ENCODE measurements around the gene COL9A1. TPM values are rescaled to one million over a fixed set of nuclear protein-coding genes. Genes with fewer than 3 reads are reported as not detected.
"Not testable (repeated sequence)": the region's sequence is repeated elsewhere in the genome, so short reads cannot be mapped to it uniquely, and the experiment has no call there.

COL9A1 gene
- not detected for total RNA-seq

- H3K36me3 Mint-ChIP-seq (ENCODE audit: low read depth) = no peaks in the 10 kb centered on the region
- intact Hi-C loops (cut with micrococcal nuclease) = no loop called here
- CTCF ChIA-PET = interaction anchor here (0.6 kb wide), 1 partner anchor 709 kb away, joined by 5 read pairs; no protein-coding TSS in a partner anchor
- H3K4me1 Mint-ChIP-seq (ENCODE audit: low read depth) = no peaks in the 10 kb centered on the region
- H3K27me3 Mint-ChIP-seq (ENCODE audit: low read depth) = peaks cover 17% of the 10 kb centered on the region
- H3K27ac Mint-ChIP-seq = no peak within 1 kb of the TSS
- no peak for DNase-seq
- no peak within 1 kb of the TSS for H3K4me3 Mint-ChIP-seq
- no peaks in the 10 kb centered on the region for H3K9me3 Mint-ChIP-seq
Measured at GRCh38 chr6:70303034-70303525, at the start of gene COL9A1. Gene COL9A1 (minus strand): TSS chr6:70303084. CDS start chr6:70302924, 160 bp downstream.

DNA sequence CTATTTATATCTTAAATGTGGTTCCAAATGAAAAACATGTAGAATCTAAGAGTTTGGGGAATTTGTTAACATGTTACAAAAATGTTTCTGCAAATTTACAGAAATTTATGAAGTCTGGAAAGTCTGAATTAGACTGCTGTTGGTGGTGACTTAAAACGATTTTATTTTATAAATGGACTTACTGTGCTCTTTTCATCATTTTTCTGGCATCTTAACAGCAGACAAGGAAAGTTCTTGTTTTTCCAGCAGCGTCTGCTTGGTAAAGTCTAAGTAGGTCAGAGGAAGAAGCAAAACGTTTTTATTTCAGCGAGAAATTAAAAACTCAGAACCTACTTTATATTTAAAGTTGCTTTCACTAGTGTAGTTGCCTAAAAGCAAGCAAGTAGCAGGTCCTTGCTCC is 48.6 kb upstream of the COL9A1 start:
- CTCF ChIA-PET = interaction anchor here (1.1 kb wide), 1 partner anchor 659 kb away, joined by 4 read pairs; no protein-coding TSS in a partner anchor
- Mint-ChIP-seq H3K27me3 (ENCODE audit: low read depth) (peaks cover 3% of the 10 kb centered on the region), H3K27ac (no peak overlapping the region), H3K9me3 (no peaks in the 10 kb centered on the region), H3K36me3 (ENCODE audit: low read depth) (no peaks in the 10 kb centered on the region), H3K4me3 (no peak overlapping the region), H3K4me1 (ENCODE audit: low read depth) (no peaks in the 10 kb centered on the region)
- intact Hi-C loops (cut with micrococcal nuclease) = no loop called here
- no peak for DNase-seq

- no peaks in the 10 kb centered on the region for H3K4me1 Mint-ChIP-seq (ENCODE audit: low read depth)
- no peaks in the 10 kb centered on the region for H3K9me3 Mint-ChIP-seq
- no peak overlapping the region for H3K4me3 Mint-ChIP-seq
- no peaks in the 10 kb centered on the region for H3K36me3 Mint-ChIP-seq (ENCODE audit: low read depth)
- DNase-seq = no peak
- CTCF ChIA-PET = interaction anchor here (2.0 kb wide), 1 partner anchor 35 kb away, joined by 4 read pairs; no protein-coding TSS in a partner anchor
- no peak overlapping the region for H3K27ac Mint-ChIP-seq
- H3K27me3 Mint-ChIP-seq (ENCODE audit: low read depth) = peaks cover 12% of the 10 kb centered on the region
- intact Hi-C loops (cut with micrococcal nuclease) = no loop called here
Measured at GRCh38 chr6:70345619-70346018, 42.7 kb upstream of the COL9A1 start.

DNA sequence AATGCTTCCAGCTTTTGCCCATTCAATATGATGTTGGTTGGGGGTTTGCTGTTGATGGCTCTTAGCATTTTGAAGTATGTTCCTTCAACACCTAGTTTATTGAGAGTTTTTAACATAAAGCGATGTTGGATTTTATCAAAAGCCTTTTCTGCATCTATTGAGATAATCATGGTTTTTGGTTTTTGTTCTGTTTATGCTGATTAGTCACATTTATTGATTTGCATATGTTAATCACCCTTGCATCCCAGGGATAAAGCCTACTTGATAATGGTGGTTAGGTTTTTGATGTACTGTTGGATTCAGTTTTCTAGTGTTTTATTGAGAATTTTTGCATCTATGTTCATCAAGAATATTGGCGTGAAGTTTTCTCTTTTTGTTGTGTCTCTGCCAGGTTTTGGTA is 40.4 kb upstream of the COL9A1 start:
- Mint-ChIP-seq H3K9me3 (no peaks in the 10 kb centered on the region), H3K27ac (no peak overlapping the region), H3K27me3 (ENCODE audit: low read depth) (peaks cover 20% of the 10 kb centered on the region), H3K4me1 (ENCODE audit: low read depth) (no peaks in the 10 kb centered on the region), H3K4me3 (no peak overlapping the region), H3K36me3 (ENCODE audit: low read depth) (no peaks in the 10 kb centered on the region)
- DNase-seq = no peak
- CTCF ChIA-PET = no interaction called here
- intact Hi-C loops (cut with micrococcal nuclease) = no loop called here

DNA sequence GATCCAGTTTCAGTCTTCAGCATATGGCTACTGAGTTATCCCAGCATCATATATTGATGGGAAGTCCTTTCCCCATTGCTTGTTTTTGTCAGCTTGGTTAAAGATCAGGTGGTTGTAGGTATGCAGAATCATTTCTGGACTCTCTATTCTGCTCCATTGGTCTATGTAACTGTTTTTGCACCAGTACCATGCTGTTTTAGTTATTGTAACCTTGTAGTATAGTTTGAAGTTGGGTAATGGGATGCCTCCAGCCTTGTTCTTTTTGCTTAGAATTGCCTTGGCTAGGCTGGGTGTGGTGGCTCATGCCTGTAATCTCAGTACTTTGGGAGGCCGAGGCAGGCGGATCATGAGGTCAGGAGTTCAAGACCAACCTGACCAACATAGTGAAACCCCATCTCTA is 36.9 kb upstream of the COL9A1 start:
- CTCF ChIA-PET; H3K36me3 Mint-ChIP-seq (ENCODE audit: low read depth); intact Hi-C loops (cut with micrococcal nuclease); H3K27ac Mint-ChIP-seq; H3K4me3 Mint-ChIP-seq; H3K9me3 Mint-ChIP-seq; H3K4me1 Mint-ChIP-seq (ENCODE audit: low read depth); DNase-seq: not testable (repeated sequence)
- H3K27me3 Mint-ChIP-seq (ENCODE audit: low read depth) = peaks cover 21% of the 10 kb centered on the region

DNA sequence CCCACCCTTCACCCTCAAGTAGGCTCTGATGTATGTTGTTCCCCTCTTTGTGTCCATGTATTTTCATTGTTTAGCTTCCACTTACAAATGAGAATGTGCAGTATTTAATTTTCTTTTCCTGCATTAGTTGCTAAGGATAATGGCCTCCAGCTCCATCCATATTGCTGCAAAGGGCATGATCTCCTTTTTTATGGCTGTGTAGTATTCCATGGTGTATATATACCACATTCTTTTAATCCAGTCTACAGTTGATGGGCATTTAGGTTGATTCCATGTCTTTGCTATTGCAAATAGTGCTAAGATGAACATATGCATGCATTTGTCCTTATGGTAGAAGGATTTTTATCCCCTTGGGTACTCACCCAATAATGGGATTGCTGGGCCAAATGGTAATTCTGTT is 35.9 kb upstream of the COL9A1 start:
- no peaks in the 10 kb centered on the region for H3K4me1 Mint-ChIP-seq (ENCODE audit: low read depth)
- no peak for DNase-seq
- peaks cover 17% of the 10 kb centered on the region for H3K27me3 Mint-ChIP-seq (ENCODE audit: low read depth)
- H3K4me3 Mint-ChIP-seq = no peak overlapping the region
- CTCF ChIA-PET = interaction anchor here (0.9 kb wide), 2 partner anchors 28 to 30 kb away, joined by 3 read pairs; no protein-coding TSS in a partner anchor
- no peaks in the 10 kb centered on the region for H3K36me3 Mint-ChIP-seq (ENCODE audit: low read depth)
- intact Hi-C loops (cut with micrococcal nuclease) = no loop called here
- H3K27ac Mint-ChIP-seq = no peak overlapping the region
- H3K9me3 Mint-ChIP-seq = no peaks in the 10 kb centered on the region

DNA sequence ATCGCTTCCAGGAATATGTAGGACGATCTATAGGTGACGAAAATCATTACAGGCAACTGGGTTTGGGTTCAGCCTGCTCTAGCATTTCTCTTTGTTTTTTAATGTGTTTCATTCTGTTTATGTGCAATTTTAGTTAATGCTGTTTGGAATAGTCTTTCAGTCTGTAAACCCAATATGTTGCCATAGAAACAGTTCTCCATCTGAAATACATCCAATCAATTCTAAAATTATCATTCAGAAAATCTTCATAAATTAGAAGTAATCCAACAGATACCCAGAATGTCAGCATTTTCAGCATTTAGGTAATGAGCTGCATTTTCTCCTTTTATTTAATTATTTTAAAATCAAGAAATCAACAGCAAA is 34.8 kb upstream of the COL9A1 start:
- Mint-ChIP-seq H3K27ac (no peak overlapping the region), H3K27me3 (ENCODE audit: low read depth) (peaks cover 17% of the 10 kb centered on the region), H3K36me3 (ENCODE audit: low read depth) (no peaks in the 10 kb centered on the region), H3K9me3 (no peaks in the 10 kb centered on the region), H3K4me1 (ENCODE audit: low read depth) (no peaks in the 10 kb centered on the region), H3K4me3 (no peak overlapping the region)
- intact Hi-C loops (cut with micrococcal nuclease) = no loop called here
- CTCF ChIA-PET = interaction anchor here (0.9 kb wide), 1 partner anchor 27 kb away, joined by 3 read pairs; no protein-coding TSS in a partner anchor
- DNase-seq = no peak

DNA sequence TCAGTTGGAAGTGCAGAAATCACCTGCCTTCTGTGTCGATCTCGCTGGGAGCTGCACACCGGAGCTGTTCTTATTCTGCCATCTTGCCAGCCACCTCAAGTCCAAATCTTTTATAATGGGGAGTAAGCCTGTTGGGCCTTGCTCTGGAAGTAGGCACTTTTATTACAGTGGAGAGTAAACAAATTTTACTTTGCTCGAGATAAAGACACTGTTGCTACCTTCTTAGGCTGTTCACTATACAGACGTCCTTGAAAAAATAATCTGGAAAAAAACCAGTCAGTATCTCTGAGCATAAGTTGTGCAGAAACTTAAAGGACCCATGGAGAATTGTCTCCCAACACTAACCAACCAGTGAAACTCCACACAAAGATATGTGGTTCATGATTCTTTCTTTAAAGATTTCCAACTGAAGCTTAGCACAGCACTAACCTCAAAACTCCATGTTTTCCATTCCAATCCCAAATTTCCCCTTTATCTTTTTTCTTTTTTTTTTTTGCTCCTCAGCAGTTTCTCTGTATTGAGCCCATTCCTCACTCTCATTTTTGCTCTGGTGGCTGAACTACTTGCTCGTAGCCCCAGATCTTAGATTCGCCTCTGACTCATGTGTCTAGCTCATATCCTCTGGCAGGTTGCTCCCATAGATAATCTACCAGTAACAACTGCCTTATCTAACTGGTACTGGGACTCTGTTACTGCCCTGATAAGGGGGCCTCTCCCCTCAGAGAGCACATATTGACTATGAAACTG is 34.3 kb upstream of the COL9A1 start:
- Mint-ChIP-seq H3K4me1 (ENCODE audit: low read depth) (no peaks in the 10 kb centered on the region), H3K27ac (no peak overlapping the region), H3K27me3 (ENCODE audit: low read depth) (peaks cover 18% of the 10 kb centered on the region), H3K9me3 (no peaks in the 10 kb centered on the region), H3K36me3 (ENCODE audit: low read depth) (no peaks in the 10 kb centered on the region), H3K4me3 (no peak overlapping the region)
- CTCF ChIA-PET = interaction anchor here (0.6 kb wide), 1 partner anchor 528 kb away, joined by 3 read pairs; no protein-coding TSS in a partner anchor
- intact Hi-C loops (cut with micrococcal nuclease) = no loop called here
- no peak for DNase-seq

GRCh38 chr6:70327036-70327435 is 24.2 kb upstream of the COL9A1 start:
- H3K4me1 Mint-ChIP-seq (ENCODE audit: low read depth) = no peaks in the 10 kb centered on the region
- H3K9me3 Mint-ChIP-seq = peaks cover 4% of the 10 kb centered on the region
- CTCF ChIA-PET = interaction anchor here (1.0 to 2.1 kb wide), 2 partner anchors 17 to 42 kb away, joined by 3 to 15 read pairs; no protein-coding TSS in a partner anchor
- peaks cover 4% of the 10 kb centered on the region for H3K27me3 Mint-ChIP-seq (ENCODE audit: low read depth)
- no peak for DNase-seq
- intact Hi-C loops (cut with micrococcal nuclease) = no loop called here
- no peak overlapping the region for H3K4me3 Mint-ChIP-seq
- H3K27ac Mint-ChIP-seq = no peak overlapping the region
- no peaks in the 10 kb centered on the region for H3K36me3 Mint-ChIP-seq (ENCODE audit: low read depth)

- H3K9me3 Mint-ChIP-seq = no peaks in the 10 kb centered on the region
- H3K27me3 Mint-ChIP-seq (ENCODE audit: low read depth) = no peaks in the 10 kb centered on the region
- no peak for DNase-seq
- no peak overlapping the region for H3K4me3 Mint-ChIP-seq
- intact Hi-C loops (cut with micrococcal nuclease) = no loop called here
- no peaks in the 10 kb centered on the region for H3K4me1 Mint-ChIP-seq (ENCODE audit: low read depth)
- H3K27ac Mint-ChIP-seq = no peak overlapping the region
- CTCF ChIA-PET = no interaction called here
- no peaks in the 10 kb centered on the region for H3K36me3 Mint-ChIP-seq (ENCODE audit: low read depth)
Measured at GRCh38 chr6:70325009-70325408, 22.1 kb upstream of the COL9A1 start.

DNA sequence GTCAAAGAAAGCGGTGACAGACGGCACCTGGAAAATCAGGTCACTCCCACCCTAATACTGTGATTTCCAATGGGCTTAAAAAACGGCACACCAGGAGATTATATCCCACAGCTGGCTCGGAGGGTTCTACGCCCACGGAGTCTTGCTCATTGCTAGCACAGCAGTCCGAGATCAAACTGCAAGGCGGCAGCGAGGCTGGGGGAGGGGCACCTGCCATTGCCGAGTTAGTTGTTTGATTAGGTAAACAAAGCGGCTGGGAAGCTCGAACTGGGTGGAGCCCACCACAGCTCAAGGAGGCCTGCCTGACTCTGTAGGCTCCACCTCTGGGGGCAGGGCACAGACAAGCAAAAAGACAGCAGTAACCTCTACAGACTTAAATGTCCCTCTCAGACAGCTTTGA is 14.9 kb upstream of the COL9A1 start:
- H3K4me3 Mint-ChIP-seq; H3K9me3 Mint-ChIP-seq; H3K36me3 Mint-ChIP-seq (ENCODE audit: low read depth); CTCF ChIA-PET; H3K4me1 Mint-ChIP-seq (ENCODE audit: low read depth); H3K27ac Mint-ChIP-seq; DNase-seq: not testable (repeated sequence)
- intact Hi-C loops (cut with micrococcal nuclease) = loop anchor here (10.0 kb wide), 1 partner anchor 207 kb away; no protein-coding TSS in a partner anchor
- peaks cover 18% of the 10 kb centered on the region for H3K27me3 Mint-ChIP-seq (ENCODE audit: low read depth)

- no peak overlapping the region for H3K27ac Mint-ChIP-seq
- no peaks in the 10 kb centered on the region for H3K9me3 Mint-ChIP-seq
- peaks cover 21% of the 10 kb centered on the region for H3K27me3 Mint-ChIP-seq (ENCODE audit: low read depth)
- H3K36me3 Mint-ChIP-seq (ENCODE audit: low read depth) = no peaks in the 10 kb centered on the region
- intact Hi-C loops (cut with micrococcal nuclease) = loop anchor here (10.0 kb wide), 1 partner anchor 210 kb away; no protein-coding TSS in a partner anchor
- DNase-seq = no peak
- CTCF ChIA-PET = interaction anchor here (1.0 kb wide), 2 partner anchors 10 to 369 kb away, joined by 3 to 4 read pairs; no protein-coding TSS in a partner anchor
- H3K4me1 Mint-ChIP-seq (ENCODE audit: low read depth) = peaks cover 4% of the 10 kb centered on the region
- no peak overlapping the region for H3K4me3 Mint-ChIP-seq
Measured at GRCh38 chr6:70315079-70315751, 12.3 kb upstream of the COL9A1 start.
